T-helper 9 cell (primary cell): ENCODE measurements around the gene DPYSL5.
"Not testable (repeated sequence)": the region's sequence is repeated elsewhere in the genome, so short reads cannot be mapped to it uniquely, and the experiment has no call there.

ENCODE experiments used
- DNase-seq: peaks from one replicate; pipeline ENCODE4 v3.0.0-alpha.2; 2020

The DPYSL5 gene

DNA sequence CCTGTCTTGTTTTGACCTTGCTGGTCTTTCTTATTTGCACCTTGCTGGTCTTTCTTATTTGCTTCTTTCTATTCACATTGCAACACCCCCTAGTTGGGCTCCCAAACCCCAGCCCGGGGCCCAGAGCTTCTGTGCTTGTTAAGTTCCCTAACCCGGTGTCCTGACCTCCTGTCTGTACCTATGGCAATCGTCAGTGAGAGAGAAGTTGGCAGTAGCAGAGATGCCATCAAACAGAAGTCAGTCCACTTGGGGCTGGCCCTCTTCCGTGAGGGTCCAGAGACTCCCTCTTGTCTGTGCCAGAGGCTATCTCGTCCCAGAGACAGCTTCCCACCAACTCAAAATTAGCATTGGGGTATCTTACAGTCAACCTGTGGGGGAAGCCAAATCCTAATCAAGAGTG is 55.7 kb downstream of the DPYSL5 start:
- DNase-seq: no peak

DNA sequence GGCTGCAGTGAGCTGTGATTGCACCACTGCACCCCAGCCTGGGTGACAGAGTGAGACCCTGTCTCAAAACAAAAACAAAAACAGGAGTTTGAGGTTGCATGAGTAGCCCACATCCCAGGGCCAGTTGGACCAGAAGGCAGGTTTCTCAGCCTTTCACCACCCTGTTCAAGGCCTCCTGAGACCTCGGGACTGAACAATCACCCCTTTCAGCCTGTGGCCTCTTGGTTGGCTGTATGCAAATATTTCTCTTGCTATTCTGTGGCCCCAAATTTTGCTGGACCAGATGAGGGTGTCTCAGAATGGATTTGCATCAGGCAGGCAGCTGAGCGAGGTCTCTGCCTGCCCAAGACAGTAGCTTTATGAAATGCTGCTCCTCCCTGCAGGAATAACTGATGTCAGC is 56.9 kb downstream of the DPYSL5 start:
- DNase-seq: no peak

DNA sequence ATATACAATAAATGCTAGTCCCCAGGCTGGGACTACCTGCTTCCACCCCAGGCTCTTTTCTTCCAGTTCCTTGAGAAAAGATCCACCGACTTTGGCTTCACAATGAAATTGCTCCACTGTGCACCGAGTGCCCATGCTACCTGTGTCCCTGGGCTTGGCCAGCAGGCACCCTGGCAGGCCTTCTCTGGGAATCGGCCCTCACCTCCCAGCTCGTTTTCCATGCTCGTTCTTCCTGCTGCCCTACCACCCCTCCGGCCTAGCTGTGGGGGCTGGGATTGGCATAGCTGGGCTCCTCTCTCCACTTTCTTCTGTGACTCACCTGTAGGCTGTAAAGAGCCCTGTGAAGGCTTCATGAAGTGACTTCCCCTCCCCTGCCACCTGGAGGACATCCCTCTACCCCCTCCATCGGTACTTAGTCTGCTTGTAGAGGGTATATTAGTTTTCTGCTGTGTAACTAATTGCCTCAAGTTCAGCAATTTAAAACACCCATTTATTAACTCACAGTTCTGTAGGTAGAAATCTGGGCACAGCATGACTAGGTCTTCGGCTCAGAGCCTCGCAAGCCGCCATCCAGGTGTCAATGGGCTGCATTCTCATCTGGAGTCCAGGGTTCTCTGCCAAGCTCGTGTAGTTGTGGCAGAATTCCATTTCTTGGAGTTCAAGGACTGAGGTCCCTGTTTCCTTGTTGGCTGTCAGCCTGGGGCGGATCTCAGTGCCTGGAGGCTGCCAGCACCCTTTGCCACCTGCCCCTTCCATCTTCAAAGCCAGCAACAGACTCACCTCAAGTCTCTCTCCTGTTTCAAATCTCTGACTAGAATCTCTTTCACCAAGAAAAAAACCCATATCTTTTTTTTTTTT is 57.6 kb downstream of the DPYSL5 start:
- DNase-seq: no peak

DNA sequence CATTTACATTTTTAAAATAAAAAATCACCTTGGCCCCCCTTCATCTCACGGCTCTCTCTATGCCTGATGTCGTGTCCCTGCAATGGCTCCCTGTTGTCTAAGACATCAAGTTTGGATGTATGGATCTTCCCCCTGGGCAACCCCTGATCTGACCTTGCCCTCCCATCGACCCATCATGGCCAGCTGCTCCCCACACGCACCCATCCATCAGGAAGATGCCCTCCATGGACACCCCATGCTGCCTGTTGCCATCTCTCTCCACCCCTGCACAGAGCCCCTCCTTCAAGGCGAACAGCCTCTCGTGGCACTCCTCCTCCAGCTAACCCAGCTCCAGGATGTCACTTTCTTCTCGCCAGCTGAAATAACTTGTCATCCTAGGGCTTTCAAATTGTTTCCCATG is 59.5 kb downstream of the DPYSL5 start:
- no peak for DNase-seq

DNA sequence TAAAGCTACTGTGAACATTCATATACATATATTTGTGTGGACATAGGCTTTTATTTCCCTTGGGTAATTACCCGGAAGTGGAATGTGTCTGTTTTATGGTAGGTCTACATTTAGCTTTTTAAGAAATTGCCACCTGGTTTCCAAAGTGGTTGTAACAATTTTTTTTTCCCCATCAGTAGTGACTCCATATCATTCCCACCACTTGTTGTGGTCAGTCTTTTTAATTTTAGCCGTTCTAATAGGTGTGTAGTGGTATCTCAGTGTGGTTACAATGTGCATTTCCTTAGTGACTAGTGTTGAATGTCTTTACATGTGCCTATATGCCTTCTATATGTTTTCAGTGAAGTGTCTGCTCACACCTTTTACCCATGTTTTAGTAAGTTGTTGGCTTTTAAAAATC is 62.2 kb downstream of the DPYSL5 start:
- no peak for DNase-seq

DNA sequence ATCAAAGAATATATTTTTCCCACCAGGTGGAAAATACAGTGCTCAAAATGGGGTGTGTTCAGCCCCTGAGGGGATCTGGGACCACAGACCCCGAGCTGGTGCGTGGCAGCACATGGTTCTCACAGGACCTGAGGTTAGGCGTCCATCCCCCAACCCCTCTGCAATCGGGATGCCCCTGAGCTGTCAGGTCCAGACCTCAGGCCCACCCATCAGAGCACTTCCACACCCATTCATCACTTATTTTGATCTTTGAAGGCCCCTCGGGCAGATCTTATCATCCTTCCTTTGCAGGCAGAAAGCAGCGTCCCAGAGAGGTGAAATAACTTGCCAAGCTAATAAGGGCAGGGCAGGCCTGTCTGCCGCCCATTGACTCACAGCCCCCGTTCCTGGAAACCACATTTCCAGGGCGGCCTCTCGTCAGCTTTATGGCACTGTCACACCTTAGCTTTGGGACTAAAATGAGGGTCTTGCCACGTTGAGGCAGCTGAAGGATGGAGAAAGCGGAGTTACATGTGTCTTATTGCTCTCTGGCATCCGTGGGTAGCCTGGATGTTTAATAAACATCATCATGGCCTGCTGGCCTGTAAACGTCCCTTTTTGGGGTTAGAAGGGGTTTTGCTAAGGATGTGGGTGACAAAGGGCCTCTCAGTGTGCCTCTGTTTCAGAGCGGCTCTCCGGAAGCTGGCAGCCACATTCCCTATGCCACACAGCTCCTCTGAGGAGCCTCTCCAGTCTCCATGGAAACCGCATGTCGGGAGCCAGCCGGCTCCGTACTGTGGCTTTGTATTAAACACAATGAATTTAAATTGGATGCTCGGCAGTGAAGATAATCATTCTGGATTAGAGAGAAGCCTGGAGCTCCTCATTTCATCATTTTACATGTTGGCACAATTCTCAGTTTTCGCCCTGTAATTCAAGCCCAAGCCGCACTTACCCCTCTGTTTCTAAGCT is 64.3 kb downstream of the DPYSL5 start:
- no peak for DNase-seq

DNA sequence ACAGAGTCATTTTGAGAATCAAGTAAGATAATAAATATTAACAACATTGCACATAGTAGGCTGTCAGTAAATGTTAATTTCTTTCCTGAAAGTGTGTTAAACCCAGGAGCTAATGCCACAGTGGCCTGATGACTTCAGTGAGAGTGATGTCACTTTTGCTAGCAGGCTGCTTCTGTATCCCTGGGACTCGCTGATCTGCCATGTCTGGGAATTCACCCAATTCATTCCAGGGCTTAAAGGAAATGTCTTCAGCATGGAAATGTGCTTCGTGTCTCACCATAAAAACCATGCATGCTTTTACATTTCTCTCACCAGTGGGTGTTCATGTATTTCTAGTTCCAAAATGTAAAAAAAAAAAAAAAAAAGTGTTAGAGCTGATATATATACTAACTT is 65.7 kb downstream of the DPYSL5 start:
- no peak for DNase-seq

DNA sequence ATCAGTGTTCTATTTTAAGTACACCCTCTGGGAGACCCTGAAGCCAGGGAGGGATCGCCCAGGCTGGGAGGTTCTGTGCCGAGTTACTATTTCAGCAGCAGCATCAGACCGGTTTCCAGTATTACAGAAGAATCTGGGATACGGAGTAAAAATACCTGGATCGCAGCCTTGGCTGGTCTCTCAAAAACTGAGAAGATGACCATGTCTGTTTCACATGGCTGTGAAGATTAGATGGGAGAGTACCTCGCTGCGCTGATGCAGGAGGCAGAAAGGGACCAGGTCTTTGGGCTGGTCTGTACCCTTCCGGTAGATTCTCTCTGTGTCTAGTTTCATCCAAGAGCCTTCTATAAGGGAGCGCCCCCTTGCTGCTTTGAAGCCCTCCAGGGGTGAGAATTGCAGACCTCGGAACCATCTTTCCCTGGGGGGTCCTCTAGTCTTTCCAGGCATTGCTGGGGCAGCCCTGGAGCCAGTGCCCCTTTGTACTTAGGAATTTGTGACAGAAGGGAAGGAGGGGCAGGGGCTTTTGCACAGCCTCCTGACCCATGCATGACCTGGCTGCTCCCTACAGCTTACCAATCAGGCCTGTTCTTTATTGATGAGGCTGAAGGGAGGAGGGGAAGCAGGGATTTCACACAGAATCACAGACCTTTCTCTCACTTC is 66.2 kb downstream of the DPYSL5 start:
- DNase-seq: no peak

DNA sequence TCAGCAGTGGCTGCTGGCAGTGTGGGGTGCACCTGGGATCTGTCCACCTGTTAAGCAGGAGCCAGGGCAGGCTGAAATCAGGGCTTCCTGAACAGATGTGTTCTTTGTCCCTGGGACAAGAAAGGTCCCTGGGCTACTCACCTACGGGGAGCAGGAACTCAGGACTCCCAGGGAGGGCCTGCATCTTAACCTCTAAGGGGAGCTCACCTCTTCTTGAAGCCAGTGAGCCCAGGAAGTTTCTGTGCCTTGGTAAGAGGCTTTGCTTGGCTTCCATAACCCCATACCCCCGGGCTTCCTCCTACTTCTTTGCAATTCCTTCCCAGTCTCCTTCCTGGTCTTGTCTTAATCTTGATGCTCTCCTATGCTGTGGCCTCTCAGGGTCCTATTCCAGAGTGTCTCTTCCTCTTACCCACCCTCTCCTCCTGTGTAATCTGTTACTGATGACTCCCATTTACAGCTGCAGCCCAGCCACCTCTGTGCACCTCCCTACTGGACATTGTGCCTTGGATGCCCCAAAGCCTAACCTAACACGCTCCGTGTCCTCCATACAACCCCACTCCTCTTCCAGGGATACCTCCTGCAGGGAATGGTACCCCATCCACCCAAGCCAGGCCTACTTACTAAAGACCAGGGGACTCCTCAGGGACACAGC is 66.9 kb downstream of the DPYSL5 start:
- DNase-seq: no peak

DNA sequence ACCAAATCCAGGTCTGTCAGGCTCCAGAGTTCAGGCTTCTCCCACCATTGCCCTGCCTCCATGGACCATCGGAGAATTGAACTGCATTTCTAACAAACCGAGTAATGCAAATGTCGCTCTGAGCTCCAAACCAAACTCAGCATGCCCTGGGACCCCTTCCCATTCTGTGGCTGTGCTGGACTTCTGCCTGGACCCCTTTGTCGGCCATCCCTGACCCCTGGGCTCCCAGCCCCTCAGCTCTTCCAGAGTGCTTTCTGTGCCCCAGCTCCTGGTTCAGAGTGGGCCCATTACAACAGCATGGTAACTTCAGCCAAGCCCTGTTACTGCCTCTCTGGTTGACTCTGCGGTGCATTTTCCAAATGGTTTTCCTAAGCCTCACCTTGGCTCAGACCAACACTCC is 67.4 kb downstream of the DPYSL5 start:
- no peak for DNase-seq

DNA sequence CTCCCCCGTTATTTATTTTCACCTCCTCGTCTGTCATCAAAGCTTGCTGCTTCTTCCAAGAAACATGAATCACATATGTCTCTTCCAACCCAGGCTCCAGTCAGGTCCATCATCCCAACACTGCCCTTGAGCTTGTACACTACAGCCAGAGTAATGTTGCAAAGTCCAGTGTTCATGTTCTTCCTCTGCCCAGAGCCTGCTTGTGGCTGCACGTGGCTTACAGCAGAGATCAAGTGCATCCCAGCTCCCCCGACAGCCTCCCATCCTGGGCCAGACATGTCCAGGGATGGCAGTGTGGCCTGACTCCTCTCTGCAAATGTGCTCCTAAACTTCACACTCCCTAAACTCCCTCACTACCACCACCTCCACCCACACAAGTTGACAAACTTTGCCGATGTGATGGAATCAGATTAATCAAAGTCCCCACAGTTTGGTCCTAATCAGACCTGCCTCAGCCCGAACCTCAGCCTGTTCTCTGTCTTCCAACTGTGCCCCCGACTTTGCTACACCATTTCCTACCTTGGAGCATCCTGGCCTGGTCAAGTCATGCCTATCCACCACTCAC is 68.3 kb downstream of the DPYSL5 start:
- DNase-seq: no peak

DNA sequence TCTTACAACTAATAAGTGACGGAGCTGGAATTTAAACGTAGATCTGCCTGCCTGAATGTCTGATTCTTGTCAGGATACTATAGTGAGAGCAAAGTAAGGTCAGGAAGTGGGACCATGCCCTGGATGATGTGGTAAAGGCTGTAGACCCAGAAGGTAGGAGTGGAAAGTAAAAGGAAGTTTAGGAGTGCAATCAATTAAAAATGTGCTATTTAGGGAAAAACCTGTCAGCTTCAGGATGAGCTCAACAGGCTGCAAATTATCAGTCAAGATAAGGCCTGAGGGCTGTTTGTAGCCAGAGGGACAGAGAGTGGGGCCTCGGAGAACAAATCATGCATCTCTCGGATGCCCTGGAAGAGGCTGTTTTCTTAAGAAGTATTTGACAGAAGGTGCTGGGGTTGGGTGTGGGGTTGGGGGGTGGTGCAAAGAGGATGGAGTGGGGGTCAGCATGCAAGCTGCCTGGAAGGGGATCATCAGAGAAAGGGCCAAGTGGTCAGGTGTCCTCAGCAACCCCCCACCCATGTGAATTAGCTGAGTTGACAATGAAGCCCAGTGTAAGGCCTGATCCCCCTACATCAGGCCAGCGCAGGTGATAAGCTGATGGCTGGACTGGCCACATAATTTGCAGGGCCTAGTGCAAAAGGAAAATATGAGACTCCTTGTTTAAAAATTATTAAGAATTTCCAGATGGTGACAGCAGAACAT is 69.4 kb downstream of the DPYSL5 start:
- no peak for DNase-seq

DNA sequence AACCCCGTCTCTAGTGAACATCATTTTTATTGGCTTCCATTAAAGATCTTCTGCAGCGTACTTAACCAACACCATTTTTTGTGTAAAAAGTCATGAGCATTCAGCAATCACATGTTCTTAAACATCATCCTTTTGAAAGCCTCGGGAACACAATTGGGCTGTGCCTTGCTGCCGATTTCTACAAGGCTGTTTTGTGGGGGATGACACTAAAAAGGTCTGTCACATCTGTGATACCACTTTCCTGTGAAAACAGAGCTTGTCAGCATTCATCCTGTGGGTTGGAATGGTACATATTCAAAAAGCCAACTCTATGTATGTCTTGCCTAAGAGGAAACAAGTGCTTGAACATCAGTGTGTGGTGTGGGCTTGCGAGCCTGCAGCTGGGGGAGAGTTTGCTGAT is 73.4 kb downstream of the DPYSL5 start:
- DNase-seq: no peak

DNA sequence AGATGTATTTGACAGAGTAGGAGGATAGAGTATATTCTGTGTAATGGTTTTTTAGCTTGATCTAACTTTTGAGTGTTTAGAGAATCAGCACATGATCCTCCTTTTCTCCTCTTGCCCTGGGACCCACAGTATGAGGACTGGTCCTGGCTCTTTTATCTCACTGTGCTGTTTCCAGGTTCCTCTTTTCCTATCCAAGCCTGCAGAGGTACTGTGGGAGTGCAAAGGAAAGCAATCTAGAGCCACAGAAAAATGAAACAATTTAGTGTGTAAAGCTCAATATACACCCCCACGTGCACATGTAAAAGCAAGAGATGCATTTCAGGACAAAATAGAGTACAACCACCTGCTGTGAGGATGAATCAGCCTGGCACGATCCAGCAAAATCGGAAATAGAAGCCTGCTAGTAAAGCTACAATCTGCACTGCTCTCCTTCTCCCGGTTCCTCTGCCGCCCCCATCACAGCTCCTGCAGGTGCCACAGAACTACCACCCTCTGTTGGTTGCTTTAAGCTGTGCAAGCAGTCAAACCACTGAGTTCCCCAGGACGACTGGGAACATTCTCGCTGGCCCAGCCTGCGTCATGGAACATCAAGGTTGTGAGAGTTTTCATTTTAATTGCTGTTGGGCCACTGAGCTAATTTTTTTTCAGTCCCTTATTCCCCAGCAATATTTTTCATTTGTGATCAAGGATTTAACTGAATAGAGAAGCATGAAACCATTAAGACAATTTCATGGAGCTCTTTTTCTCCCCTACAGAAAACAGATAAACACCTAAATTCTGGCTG is 74.7 kb downstream of the DPYSL5 start:
- no peak for DNase-seq

DNA sequence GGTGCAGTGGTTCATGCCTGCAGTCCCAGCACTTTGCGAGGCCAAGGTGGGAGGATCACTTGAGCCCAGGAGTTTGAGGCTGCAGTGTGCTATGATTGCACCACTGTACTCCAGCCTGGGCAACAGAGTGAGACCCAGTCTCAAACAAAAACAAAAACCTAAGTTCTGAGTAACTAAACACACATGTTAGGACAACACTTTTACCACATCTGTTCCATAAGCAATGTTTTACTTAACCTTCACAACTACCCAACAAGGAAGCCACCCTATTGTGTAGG is 75.2 kb downstream of the DPYSL5 start:
- not testable (repeated sequence) for DNase-seq

DNA sequence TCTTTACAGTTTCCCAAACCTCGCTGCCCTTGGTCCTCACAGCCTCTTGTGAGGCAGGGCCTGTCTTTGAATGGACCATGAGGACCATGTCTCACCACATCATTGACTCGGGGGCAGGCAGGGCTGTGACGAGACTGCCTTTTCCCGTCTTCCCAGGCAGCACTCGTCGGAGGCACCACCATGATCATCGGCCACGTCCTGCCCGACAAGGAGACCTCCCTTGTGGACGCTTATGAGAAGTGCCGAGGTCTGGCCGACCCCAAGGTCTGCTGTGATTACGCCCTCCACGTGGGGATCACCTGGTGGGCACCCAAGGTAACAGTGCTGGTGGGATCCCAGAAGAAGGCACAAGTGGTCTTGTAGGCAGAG is 76.8 kb downstream of the DPYSL5 start:
- no peak for DNase-seq

DNA sequence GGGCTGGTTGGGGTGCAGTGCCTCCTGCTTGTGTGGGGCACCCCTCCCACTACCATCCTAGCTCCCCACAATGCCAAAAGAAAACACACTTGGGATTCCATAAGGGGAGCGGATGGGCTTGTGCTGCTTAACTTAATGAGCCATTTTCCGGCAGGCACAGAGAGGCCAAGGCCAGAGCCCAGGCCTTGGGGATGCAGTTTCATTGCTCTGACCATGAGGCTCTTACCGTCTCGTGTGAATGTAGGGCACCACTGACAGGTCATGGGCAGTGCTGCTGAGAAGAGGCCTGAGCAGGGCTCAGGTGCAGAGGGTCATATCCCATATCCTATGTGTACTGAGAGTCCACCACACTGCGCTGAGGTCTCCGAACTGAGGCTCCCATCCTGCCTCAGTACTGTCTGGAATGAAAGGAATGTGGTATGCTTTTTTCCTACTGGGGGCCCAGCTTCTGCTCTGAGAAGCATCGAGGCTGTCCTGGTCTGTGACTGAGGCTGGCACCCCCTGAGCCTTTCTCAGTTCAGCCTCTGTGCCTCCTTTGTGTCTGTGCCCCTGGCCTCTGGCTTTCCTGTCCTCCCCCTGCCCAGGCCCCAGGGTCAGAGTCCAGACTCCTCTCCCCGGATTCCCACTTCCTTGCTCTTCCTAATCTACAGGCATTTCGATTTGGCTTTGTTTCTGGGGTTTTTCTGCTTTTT is 77.3 kb downstream of the DPYSL5 start:
- no peak for DNase-seq

DNA sequence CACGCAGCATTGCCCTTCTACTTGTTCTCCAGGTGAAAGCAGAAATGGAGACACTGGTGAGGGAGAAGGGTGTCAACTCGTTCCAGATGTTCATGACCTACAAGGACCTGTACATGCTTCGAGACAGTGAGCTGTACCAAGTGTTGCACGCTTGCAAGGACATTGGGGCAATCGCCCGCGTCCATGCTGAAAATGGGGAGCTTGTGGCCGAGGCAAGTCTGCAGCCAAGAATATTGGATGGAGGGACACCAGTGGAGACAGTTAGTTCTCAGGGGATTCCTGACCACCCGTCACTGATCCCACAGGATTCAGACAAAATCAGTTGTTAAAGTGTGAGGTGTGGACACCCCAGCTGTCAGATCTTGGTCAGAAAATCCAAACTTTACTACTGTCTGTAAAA is 79.3 kb downstream of the DPYSL5 start:
- DNase-seq: no peak

DNA sequence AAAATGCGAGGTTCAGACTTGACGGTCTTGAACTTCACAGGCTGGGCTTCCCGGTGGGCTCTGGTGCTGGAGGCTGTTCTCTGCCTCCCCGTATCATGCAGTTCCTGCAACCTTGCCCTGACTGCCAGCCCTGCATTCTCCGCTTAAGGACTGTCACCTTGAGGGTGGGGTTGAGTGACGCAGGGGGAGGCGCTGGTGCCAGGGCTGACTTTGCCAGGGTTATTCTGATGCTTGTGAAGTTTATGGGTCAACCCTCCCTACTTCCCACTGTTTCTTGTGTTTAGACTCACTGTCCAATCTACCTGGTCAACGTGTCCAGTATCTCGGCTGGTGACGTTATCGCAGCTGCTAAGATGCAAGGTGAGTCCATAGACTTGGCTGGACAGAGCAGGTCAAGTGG is 85.0 kb downstream of the DPYSL5 start:
- no peak for DNase-seq

DNA sequence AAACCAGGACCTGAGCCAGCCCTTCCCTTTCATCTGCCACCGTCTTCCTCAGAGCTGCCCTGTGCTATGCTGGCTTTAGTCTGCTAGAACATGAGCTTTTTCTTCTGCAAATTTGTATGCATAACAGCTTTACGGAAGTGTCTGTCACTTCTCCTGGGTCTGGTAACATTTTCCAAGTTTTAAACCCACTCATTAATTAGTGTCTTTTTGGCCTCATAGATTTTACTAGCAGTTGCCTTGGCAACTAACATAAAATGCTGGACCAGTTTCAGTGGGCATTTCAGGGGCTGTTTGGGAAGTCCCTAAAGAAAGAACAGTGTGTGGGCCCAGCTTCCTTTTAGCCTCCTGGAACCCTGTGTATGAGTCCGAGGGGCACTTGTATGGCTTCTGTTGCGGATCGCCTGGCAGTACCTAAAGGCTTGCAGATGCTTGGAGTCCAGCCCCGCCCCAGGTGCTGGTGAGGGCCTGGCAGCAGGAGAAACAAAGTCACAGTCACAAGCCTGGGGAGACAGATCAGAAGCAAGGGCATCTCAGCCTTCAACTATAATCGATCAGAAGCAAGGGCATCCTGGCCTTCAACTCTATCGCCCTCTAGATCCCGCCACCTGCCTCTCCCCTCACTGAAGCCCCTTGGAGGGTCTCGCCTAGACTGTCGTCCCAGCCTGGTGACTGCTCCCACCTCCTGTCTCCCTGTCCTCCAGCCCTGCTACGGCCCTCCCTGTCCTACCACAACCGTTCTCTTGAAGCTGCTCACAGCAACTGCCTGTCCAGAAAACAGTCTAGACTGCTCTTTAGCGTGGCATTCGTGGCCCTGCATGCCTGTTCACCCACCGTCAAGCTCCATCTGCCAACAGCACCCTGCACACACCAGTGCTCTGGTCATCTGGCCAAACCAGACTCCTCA is 85.8 kb downstream of the DPYSL5 start:
- no peak for DNase-seq
